ENCODE measurements around the gene CNTN4.

DNA sequence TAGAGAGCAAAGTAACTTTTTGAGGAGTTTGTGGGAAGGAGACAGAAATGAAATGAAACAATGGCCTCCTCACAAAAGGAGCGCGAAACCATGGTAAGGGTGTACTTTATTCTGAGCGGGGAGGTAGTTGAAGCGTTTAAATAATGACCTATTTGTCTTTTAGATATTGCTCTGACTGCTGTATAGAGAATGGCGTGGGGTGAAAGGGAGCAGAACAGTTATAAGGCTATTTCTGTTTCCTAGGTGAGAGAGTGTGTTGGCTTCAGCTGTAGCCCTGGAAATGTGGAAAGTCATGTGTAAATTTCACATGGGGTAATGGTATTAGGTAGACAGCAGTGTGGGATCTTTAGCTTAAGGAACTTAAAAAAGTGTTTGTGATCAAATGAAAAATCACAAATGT is 54.9 kb downstream of the CNTN4 start:
- TF ChIP-seq, protein P1, sequence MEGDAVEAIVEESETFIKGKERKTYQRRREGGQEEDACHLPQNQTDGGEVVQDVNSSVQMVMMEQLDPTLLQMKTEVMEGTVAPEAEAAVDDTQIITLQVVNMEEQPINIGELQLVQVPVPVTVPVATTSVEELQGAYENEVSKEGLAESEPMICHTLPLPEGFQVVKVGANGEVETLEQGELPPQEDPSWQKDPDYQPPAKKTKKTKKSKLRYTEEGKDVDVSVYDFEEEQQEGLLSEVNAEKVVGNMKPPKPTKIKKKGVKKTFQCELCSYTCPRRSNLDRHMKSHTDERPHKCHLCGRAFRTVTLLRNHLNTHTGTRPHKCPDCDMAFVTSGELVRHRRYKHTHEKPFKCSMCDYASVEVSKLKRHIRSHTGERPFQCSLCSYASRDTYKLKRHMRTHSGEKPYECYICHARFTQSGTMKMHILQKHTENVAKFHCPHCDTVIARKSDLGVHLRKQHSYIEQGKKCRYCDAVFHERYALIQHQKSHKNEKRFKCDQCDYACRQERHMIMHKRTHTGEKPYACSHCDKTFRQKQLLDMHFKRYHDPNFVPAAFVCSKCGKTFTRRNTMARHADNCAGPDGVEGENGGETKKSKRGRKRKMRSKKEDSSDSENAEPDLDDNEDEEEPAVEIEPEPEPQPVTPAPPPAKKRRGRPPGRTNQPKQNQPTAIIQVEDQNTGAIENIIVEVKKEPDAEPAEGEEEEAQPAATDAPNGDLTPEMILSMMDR (IDR thresholded peaks at IDR 0.05): no peak
- TF ChIP-seq EZH2 (IDR thresholded peaks at IDR 0.05): no peak
